ENCODE data around the gene SUSD4.

DNA sequence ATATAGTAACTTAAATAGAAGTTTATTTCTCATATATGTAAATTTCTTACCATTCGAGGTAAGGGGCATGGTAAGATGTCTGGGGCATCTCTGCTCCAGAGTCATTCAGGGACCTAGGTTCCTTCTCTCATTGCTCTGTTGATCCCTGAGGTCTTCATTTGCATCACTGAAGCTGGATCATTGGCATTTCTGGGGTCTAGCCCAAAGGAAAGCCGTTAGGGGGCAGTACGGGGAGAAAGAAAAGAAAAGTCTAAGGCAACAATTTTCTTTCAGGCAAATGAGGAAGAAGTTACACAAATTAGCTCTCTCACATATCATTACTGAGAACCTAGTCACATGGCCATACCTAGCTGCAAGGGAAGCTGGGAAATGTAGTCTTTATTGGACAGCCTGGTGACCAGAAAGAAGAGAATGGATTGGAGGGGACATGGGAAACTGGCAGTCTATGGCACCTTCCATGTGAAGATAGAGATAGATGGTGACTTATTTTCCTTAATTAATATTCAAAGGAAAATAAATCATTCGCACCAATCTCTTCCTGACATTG lies 10.2 kb upstream of the SUSD4 start:
- no peak for TF ChIP-seq POLR2A (IDR thresholded peaks at IDR 0.05)
- no peak for TF ChIP-seq POLR2AphosphoS5 (IDR thresholded peaks at IDR 0.05)
